Gastrocnemius medialis (tissue), 4 donors: Measurements from ENCODE around the gene ZNF777. TPM values are rescaled to one million over a fixed set of nuclear protein-coding genes. Genes with fewer than 3 reads are reported as not detected.
A peak's percentile ranks its signal among the peaks of the same experiment; 100 is the strongest.

ENCODE experiments used
- ATAC-seq, 2 donors: fragments of 150-250 bp; one replicate each; pipeline ENCODE4 v1.9.1; 2016
- DNase-seq, 2 donors: peaks; one replicate each; pipeline ENCODE4 v3.0.0-alpha.2; 2019
- H3K27ac ChIP-seq, 4 donors: fragments of 200-600 bp; sonication (generic); 1 replicate in 1 of 4; 2 replicates in 3 of 4; pipeline ENCODE4 v1.5.1; 2016 to 2018; ENCODE audit warnings: mild to moderate bottlenecking in 2 of 4, moderate library complexity in 1 of 4
- H3K27me3 ChIP-seq, 3 donors: fragments of 200-600 bp; sonication (generic) in 2 of 3; 1 replicate in 1 of 3; 2 replicates in 2 of 3; pipeline versions ENCODE4 v1.5.1 to v1.6.0; 2016 to 2019; ENCODE audit warnings: mild to moderate bottlenecking in 1 of 3, moderate library complexity in 1 of 3
- H3K36me3 ChIP-seq, 2 donors: fragments of 200-600 bp; sonication (generic) in 1 of 2; one replicate each; pipeline ENCODE4 v1.5.1; 2017 to 2018
- H3K4me1 ChIP-seq, 2 donors: fragments of 200-600 bp; sonication (generic) in 1 of 2; one replicate each; pipeline ENCODE4 v1.5.1; 2016 to 2017; ENCODE audit warnings: mild to moderate bottlenecking in 2 of 2
- H3K4me3 ChIP-seq, 4 donors: fragments of 200-600 bp; sonication (generic) in 3 of 4; 1 replicate in 1 of 4; 2 replicates in 3 of 4; pipeline ENCODE4 v1.5.1; 2016 to 2019; ENCODE audit warnings: mild to moderate bottlenecking in 2 of 4
- H3K9me3 ChIP-seq, 3 donors: fragments of 200-600 bp; sonication (generic) in 2 of 3; 1 replicate in 1 of 3; 2 replicates in 2 of 3; pipeline ENCODE4 v1.5.1; 2016 to 2019
- CTCF ChIP-seq, 5 experiments: fragments of 450-650 bp in 3 of 5; fragments of 200-600 bp in 2 of 5; sonication (generic) in 2 of 5; IDR thresholded peaks in 4 of 5; conservative IDR thresholded peaks in 1 of 5; 1 replicate in 4 of 5; 2 replicates in 1 of 5; pipeline ENCODE4 v1.5.1; 2016 to 2019; ENCODE audit warnings: antibody characterized with exemption in 5 of 5, mild to moderate bottlenecking in 3 of 5, moderate library complexity in 3 of 5
- POLR2A ChIP-seq, 2 donors: fragments of 450-650 bp; IDR thresholded peaks; one replicate each; pipeline ENCODE4 v1.6.1; 2017; ENCODE audit warnings: antibody characterized with exemption in 2 of 2, mild to moderate bottlenecking in 2 of 2, moderate library complexity in 2 of 2
- in situ Hi-C, 4 donors: fragments of 200-750 bp; cut with MboI; loops; one replicate each; pipeline versions ENCODE4 v1.15.0 to v1.8.0; 2017; ENCODE audit warnings: low sequenced_read_pairs in 4 of 4
- intact Hi-C: fragments of 100-400 bp; cut with DNase I; formaldehyde crosslinking; loops from one replicate; pipeline ENCODE4 v1.15.1; 2023; ENCODE audit warnings: low total_unique reads
- total RNA-seq, 4 donors: library from RNA; depleted of rRNA; stranded (reverse); fragments of >200 nt; gene quantifications; one replicate each; pipeline versions ENCODE4 v1.1.0 to v1.2.3, GENCODE V29; 2016

The ZNF777 gene
- total RNA-seq, result 10 to 100 TPM in 3 of 4 donors, 1 to 10 TPM in 1; 7.6 to 17.6 (median 15.1) TPM

GRCh38 chr7:149460493-149461277 lies at the start of gene ZNF777:
TSS of gene ZNF777 (minus strand) at chr7:149461062. CDS start at chr7:149456022, 5,040 bp downstream.
- no peak for TF ChIP-seq POLR2A (IDR thresholded peaks at IDR 0.05)
- TF ChIP-seq CTCF (IDR thresholded peaks at IDR 0.05 in 4 of 5, conservative IDR thresholded peaks at IDR 0.05 in 1 of 5), result peak; percentile 22 to 51 (median 39)
- Histone ChIP-seq H3K27ac (peak within 1 kb of the TSS; percentile 50 to 77 (median 72)), H3K4me3 (peak within 1 kb of the TSS; percentile 60 to 93 (median 74)), H3K36me3 (peaks cover 0 to under 1% of the 10 kb centered on the region in 2 donors), H3K4me1 (peaks cover 14 to 15% of the 10 kb centered on the region in 2 donors), H3K27me3 (no peaks in the 10 kb centered on the region), H3K9me3 (no peaks in the 10 kb centered on the region)
- DNase-seq, result peak; percentile 70 to 80
- ATAC-seq, result peak; percentile 97 to 98
- in situ Hi-C loops, result no loop called here
- intact Hi-C loops, result loop anchor here (1.0 to 5.0 kb wide), 4 partner anchors 37 to 198 kb away; partner anchors contain the start of genes ZNF746 and ZNF783

- intact Hi-C loops, result no loop called here
- no peaks in the 10 kb centered on the region for H3K27me3 ChIP-seq
- H3K4me1 ChIP-seq, result no peaks in the 10 kb centered on the region
- H3K27ac ChIP-seq, result no peak overlapping the region
- ATAC-seq, result no peak
- H3K36me3 ChIP-seq, result no peaks in the 10 kb centered on the region
- no peak for DNase-seq
- in situ Hi-C loops, result no loop called here
- peaks cover 0 to 23% (median 0%) of the 10 kb centered on the region in 3 donors for H3K9me3 ChIP-seq
- no peak overlapping the region for H3K4me3 ChIP-seq
- TF ChIP-seq POLR2A (IDR thresholded peaks at IDR 0.05), result no peak
- no peak for TF ChIP-seq CTCF (IDR thresholded peaks at IDR 0.05 in 4 of 5, conservative IDR thresholded peaks at IDR 0.05 in 1 of 5)
Measured at GRCh38 chr7:149510248-149510647, 49.4 kb upstream of the ZNF777 start.

GRCh38 chr7:149509774-149510173 lies 48.9 kb upstream of the ZNF777 start:
- intact Hi-C loops (no loop called here), in situ Hi-C loops (no loop called here)
- no peak overlapping the region for H3K27ac ChIP-seq
- ATAC-seq (no peak), DNase-seq (no peak)
- no peaks in the 10 kb centered on the region for H3K27me3 ChIP-seq
- no peaks in the 10 kb centered on the region for H3K36me3 ChIP-seq
- no peak for TF ChIP-seq CTCF (IDR thresholded peaks at IDR 0.05 in 4 of 5, conservative IDR thresholded peaks at IDR 0.05 in 1 of 5)
- TF ChIP-seq POLR2A (IDR thresholded peaks at IDR 0.05), result no peak
- H3K4me1 ChIP-seq, result no peaks in the 10 kb centered on the region
- H3K9me3 ChIP-seq, result peaks cover 0 to 23% (median 0%) of the 10 kb centered on the region in 3 donors
- H3K4me3 ChIP-seq, result no peak overlapping the region

- intact Hi-C loops (no loop called here), in situ Hi-C loops (no loop called here)
- Histone ChIP-seq H3K9me3 (peaks cover 0 to 23% (median 0%) of the 10 kb centered on the region in 3 donors), H3K4me1 (no peaks in the 10 kb centered on the region), H3K27me3 (no peaks in the 10 kb centered on the region), H3K4me3 (no peak overlapping the region), H3K36me3 (no peaks in the 10 kb centered on the region), H3K27ac (no peak overlapping the region)
- DNase-seq (no peak), ATAC-seq (no peak)
- no peak for TF ChIP-seq CTCF (IDR thresholded peaks at IDR 0.05 in 4 of 5, conservative IDR thresholded peaks at IDR 0.05 in 1 of 5)
- no peak for TF ChIP-seq POLR2A (IDR thresholded peaks at IDR 0.05)
Measured at GRCh38 chr7:149505551-149505950, 44.7 kb upstream of the ZNF777 start.
